Stimulated activated CD8-positive, alpha-beta memory T cell treated with anti-CD3 and anti-CD28 coated beads, Interleukin-12 subunit alpha, Interleukin-12 subunit beta, amount 100 ng/mL, for 4 hours (primary cell): ENCODE data around the gene OR9A2.
"Not testable (repeated sequence)": the region's sequence is repeated elsewhere in the genome, so short reads cannot be mapped to it uniquely, and the experiment has no call there.

Experiments
- DNase-seq: peaks from one replicate; pipeline ENCODE4 v3.0.0-alpha.2; 2020; ENCODE audit warnings: low read depth

OR9A2 gene

GRCh38 chr7:143016996-143017395, 9.9 kb downstream of the OR9A2 start:
- no peak for DNase-seq

DNA sequence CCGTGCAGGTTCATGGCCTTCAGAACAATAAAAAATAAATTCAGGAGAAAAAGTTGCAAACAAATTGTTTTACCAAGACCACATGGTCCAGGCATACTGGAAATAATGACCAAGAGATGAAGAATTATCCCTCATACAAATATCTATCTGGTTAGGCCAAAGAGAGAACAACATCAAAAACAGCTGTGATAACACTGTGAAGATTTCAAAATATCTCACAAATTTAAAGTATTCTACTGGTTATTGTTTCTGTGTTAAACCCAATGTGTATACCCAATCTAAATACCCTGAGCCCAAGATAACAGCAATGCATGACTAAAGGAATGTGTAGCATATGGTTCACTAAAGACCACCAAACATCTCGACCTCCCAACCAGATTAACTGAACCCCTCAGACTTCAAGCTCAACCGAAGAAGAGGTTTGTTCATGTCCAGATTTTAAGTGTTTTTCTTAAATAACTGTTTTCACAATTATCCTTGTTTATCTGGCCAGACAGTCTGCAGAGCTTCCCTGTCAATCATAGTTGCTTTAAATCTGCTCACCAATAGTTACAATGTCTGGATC, 10.9 kb downstream of the OR9A2 start:
- no peak for DNase-seq

DNA sequence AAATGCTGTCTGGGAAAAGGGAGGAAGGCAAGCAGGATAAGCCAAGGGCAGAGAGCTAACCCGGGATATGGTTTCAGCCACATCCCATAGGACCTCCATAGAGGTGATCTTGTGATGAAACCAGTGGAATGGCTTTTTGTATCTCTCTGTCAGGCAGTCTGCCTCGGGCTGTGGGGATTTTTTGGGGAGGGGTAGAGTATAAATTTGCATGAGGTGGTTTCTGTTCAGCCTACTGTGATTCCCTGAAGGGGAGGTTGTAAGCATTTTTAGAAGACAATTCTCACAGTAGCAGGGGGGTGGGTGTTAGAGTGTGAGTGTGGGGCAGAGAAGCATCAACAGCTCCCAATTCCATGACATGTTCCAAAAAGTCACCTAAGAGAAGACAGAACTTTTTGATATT, 11.8 kb downstream of the OR9A2 start:
- DNase-seq: no peak

GRCh38 chr7:143013893-143014292, 13.0 kb downstream of the OR9A2 start:
- no peak for DNase-seq

- no peak for DNase-seq
Observed at GRCh38 chr7:143013473-143013872, 13.5 kb downstream of the OR9A2 start.

GRCh38 chr7:143012409-143012808, 14.5 kb downstream of the OR9A2 start:
- no peak for DNase-seq

GRCh38 chr7:143012001-143012400, 14.9 kb downstream of the OR9A2 start:
- no peak for DNase-seq

- DNase-seq: peak; percentile 57
Observed at GRCh38 chr7:143008007-143008901, 18.7 kb downstream of the OR9A2 start.

DNA sequence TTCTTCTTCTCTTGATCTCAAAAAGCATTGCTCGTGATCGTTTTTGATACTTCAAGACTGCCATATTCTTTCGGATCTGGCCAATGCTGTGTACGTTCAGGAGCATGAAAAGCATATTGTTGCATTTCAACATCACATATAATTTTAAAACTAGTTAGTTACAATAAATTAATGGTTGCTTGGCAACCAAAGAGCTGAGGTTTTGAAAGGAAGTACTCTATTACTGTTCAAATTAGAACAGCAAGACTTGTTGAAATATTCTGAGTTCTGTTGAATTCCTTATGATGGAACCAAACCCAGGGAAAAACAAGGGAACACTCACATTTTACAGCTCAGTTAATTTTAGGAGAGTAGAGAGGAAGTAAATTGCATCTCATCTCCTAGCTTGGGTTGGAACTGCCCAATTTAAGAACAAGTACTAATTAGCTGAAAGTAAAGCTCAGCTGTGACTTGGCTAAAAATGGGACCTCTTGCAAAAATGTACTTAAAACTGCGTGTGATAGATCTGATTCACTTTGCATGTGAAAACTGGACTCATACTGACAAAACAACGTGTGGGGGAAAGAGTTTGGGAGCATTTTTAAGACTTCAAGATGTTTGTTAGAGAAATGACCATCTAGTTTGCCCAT, 21.2 kb downstream of the OR9A2 start:
- no peak for DNase-seq

GRCh38 chr7:143003393-143004051, 23.4 kb downstream of the OR9A2 start:
- no peak for DNase-seq

DNA sequence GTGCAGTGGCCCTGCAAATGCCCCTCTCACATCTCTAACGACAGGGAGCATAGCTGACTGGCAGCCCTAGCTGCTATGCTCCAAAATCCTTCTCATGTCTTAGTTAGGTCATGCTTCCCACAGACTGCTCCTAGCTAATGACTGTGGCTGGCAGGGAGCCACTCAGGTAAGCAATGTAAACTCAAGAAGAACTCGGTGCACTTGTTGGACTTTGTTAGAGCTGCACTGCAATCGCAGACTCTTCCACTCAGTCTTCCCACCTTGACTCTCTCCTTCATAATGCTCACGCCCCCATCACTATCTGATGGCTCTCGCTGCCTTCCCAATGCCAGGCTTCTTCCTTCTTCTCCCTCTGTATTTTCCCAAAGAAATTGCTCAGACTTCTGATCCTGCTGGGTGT, 24.0 kb downstream of the OR9A2 start:
- DNase-seq: no peak

DNA sequence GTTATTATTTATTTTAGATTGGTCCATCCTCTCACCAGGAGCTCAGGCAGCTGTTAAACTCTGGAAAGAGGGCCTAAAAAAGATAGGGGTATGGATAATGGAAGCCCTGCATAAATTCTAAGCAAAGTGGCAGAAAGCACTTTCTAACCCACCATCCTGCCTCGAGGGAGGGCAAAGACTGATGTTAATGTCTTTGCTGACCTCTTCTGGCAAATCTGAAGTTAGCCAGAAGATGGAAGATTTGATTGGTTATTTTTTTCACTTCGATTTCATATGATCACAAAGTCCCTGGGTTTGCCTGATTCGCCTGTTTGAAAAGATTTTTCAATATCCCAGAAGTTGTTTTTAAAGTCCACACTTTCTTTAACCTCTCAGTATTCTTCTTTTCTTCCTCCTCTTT, 24.8 kb downstream of the OR9A2 start:
- DNase-seq: no peak

DNA sequence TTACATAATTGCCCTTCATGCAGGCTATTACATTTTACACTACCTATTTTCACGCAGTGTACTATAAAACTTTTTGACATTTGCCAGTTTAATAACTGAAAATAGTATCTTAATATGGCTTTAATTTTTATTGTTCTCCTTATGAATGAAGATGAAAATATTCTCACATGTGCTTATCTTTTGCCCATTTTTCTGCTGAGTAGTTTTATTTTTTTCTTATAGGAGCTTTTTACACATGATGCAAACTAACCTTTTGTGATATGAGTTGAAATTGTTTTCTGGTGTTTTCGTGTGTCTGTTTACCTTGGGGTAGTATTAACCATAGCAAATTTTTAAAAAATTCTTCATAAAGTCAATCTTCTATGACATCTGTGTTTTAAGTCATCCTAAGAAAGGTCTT, 26.3 kb downstream of the OR9A2 start:
- no peak for DNase-seq

DNA sequence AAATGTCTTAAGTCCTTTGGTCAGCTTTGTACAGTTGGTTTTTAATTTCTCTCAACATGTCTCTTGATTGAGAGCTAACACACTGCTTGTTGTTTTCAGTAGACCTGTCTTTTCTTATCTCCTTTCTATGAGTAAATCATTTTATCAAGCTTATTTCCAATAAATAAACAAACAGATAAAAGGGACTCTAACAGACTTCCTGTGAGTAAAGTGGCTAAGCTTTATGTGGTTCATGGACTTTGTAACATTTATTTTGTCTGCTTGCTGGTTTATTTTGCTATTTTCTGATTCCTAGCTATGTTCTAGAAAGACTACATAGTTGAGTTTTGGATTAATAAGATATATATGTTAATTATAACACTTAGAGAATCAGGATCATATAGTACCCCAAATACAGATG, 27.1 kb downstream of the OR9A2 start:
- DNase-seq: no peak

DNA sequence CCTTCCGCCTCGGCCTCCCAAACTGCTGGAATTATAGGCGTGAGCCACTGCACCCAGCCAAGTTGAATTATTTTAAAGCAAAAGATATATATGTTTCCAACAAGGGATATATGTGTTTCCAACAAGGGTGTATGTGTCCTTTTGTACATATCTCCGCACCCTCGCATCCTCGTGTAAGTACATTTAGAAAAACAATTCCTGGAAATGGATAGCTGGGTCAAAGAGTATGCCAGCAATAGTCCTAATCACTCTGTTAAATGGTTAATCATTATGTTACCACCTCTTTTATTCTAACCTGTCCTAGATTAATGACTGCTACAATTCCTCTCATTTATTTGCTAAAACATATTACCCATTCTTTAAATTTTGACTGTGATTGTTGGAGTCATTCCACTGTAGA, 28.0 kb downstream of the OR9A2 start:
- DNase-seq: no peak

GRCh38 chr7:142997456-142997989, 29.4 kb downstream of the OR9A2 start:
- no peak for DNase-seq

GRCh38 chr7:142992427-142992826, 34.5 kb downstream of the OR9A2 start:
- no peak for DNase-seq

DNA sequence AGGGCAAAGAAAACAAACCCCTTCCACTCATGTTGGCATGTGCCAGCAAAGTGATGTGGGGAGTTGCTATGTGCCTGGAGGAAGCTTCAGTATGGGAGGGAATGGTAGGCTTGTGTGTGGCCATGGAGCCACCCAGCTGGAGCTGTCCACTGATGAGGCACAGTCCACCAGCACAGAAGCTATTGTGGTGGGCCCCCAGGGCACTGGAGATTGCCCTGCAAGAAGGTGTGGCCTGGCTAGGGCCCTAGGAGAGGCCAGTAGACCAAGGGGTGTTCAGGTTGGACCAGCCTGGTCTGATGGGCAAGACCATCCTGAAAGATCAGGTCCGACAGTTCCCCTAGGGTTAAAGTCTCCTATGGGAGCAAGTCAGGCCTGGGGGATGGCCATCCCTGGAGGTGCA, 42.6 kb downstream of the OR9A2 start:
- DNase-seq: no peak

DNA sequence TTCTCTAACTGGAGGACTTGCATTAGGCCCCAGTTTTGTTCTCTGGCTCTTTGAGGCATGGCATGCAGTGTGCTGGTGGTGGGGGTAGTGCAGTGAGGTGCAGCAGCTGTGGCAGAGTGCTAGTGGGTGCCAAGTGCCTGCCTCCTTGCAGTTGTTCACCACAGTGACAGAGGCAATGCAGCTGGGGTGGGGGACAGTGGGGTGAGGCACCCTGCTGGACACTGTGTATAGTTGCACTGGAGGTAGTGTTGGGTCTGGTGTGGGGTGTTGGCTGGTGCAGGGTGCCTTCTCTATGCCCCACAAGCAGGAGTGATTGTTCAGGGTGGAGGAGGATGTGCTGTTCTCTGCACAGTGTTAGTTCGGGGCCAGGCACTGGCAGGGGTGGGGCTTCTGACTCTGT, 43.1 kb downstream of the OR9A2 start:
- DNase-seq: no peak

DNA sequence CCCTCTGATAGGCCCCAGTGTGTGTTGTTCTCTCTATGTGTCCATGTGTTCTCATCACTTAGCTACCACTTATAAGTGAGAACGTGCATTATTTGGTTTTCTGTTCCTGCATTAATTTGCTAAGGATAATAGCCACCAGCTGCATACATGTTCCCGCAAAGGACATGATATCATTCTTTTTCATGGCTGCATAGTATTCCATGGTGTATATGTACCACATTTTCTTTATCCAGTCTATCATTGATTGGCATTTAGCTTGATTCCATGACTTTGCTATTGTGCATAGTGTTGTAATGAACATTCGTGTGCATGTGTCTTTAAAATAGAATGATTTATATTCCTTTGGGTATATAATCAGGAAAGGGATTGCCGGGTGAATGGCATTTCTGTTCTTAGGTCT, 48.5 kb downstream of the OR9A2 start:
- not testable (repeated sequence) for DNase-seq
